ENCODE results near the gene REM1.

Gene REM1

GRCh38 chr20:31527266-31527665 is 52.2 kb downstream of the REM1 start:
- DNase-seq = no peak

Measured in kidney glomerular epithelial cell (primary cell).